NCI-H345 treated with DMSO at 0.1 percent for 48 hours (cell line): ENCODE measurements around the gene SSTR5.
A peak's percentile ranks its signal among the peaks of the same experiment; 100 is the strongest.

ENCODE experiments used
- DNase-seq: peaks from one replicate; lab custom pipeline; 2025; ENCODE audit not compliant: unreplicated experiment; lab: John Stamatoyannopoulos, UW

The SSTR5 gene

DNA sequence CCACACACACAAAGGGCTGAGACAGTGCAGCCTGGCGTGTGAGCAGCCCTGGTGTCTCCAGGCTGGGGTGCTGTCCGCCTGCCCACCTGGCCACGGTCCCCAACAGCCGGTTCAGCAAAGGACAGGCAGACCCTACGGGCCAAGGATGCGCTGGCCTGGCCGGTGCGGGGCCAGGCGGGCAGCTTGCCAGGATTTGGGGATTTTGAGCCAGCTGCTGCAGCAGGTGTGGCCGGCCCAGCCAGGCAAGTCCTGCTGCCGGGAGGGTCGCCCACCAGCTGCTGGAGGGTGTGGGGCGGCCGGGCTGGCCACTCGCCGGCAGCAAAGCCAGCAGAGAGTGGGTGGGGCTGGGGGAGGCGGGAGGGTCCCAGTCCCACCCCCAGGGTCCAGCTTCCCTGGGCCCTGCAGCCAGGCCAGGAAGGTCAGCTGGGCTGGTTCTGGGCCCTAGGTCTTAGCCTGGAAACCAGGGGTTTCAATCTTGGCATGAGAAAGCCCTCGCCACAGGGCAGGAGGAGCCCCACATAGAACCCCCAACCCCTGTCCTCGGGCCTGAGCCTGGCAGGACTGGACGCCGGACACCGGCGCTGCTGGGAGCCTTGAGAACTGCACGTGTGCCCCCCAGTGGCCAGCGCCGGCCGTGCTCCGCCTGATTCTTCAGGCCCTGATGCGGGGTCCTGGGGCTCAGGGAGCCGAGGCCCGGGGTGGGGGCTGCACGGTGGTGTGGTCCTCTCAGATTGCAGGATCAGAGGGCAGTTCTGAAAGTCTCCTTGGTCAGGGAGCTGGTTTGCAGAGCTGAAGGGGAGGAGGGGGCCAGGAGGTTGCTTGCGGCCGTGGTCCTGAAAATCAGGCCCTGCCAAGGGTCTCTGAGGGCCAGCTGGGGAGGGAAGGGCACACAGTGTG, 17.6 kb upstream of the SSTR5 start:
- DNase-seq, result no peak

DNA sequence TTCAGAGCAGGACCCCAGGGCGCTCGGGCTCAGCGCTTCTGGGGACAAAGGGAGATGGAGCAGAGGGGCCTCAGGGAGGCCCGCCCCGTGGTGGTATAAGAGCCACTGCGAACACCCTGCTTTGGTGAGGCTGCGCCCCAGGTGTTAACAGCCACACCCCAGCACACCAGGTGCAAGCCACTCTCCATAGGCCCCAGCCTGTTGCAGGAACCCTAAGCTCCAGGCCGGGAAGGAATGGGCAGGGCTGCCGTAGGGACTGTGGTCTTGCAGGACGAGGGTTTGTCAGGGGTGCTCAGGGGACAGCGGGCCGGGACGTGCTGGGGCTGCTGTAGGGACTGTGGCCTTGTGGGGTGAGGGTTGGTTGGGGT, 17.0 kb upstream of the SSTR5 start:
- no peak for DNase-seq

DNA sequence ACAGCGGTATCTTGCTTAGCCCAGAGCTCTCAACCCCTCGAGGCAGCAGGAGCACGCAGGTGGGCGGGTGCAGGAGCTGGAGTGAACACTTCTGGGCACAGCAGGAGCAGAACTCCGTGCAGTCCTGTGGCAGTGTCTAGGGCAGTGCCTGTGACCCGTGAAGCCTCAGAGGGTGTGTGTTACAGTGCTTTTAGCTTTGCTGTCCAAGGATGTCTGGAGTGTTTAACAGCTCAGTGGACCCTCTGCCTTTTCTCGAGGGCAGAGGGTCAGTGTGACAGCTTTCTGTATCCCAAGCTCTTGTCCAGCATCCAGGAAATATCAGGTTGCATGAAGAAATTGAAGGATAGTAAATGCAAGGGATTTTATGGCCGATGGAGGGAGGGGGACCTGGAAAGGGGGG, 16.4 kb upstream of the SSTR5 start:
- DNase-seq, result no peak

GRCh38 chr16:1057252-1057932, 15.2 kb upstream of the SSTR5 start:
- DNase-seq, result no peak

- DNase-seq, result no peak
Measured at GRCh38 chr16:1058216-1058615, 14.3 kb upstream of the SSTR5 start.

DNA sequence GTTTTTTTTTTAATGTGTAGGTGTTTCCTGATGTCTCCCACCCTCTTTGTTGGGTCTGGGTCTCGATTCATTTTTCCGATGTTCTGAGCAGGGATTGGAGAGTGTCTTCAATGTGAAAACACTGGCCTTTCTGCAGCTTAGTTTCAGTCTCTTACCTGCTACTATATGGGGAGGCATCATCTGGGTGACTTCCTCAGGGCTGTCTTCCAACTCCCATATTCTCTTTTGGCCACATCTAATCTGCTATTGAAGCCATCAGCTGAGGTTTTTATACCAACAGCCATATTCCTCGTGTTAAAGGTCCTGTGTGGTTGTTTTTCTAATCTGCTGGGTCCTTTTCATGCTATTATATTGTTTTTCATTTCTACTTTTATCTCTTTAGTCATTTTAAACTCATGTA, 13.2 kb upstream of the SSTR5 start:
- no peak for DNase-seq

- DNase-seq, result no peak
Measured at GRCh38 chr16:1060416-1061340, 11.9 kb upstream of the SSTR5 start.

DNA sequence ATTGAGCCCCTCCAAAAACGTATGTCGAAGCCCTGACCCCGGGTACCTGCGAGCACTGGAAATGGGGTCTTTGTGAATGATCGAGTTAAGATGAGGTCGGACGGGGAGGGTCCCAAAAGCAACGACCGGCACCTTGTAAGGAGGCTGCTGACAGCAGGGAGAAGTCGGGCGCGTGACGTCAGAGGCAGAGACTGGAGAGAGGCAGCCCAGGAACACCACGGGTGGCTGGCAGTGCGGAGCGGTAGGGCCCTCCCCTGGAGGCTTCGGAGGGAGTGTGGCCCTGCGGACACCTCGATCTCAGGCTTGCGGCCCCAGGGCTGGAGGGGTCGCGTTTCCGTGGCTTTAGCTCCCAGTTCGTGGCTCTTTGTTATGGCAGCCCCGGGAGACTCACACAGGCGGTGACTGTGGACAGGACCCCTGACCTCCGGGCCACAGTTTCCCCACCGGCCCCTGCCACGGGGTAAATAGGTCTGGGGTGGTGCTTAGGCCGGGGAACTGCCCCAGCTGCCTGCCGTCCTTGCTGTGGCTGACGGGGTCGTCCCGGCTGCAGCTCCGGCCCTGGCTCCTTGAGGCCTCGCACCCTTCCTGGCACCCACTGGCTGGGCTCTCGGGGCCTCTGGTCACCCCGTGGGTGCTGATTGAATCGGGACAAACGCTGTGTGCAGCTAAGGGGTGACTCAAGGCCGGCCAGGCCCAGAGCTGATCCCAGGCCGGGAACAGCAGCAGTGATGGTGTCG, 10.6 kb upstream of the SSTR5 start:
- DNase-seq, result no peak

- no peak for DNase-seq
Measured at GRCh38 chr16:1062895-1063294, 9.7 kb upstream of the SSTR5 start.

- DNase-seq, result no peak
Measured at GRCh38 chr16:1063728-1064127, 8.8 kb upstream of the SSTR5 start.

GRCh38 chr16:1065469-1066128, 6.9 kb upstream of the SSTR5 start:
- no peak for DNase-seq

DNA sequence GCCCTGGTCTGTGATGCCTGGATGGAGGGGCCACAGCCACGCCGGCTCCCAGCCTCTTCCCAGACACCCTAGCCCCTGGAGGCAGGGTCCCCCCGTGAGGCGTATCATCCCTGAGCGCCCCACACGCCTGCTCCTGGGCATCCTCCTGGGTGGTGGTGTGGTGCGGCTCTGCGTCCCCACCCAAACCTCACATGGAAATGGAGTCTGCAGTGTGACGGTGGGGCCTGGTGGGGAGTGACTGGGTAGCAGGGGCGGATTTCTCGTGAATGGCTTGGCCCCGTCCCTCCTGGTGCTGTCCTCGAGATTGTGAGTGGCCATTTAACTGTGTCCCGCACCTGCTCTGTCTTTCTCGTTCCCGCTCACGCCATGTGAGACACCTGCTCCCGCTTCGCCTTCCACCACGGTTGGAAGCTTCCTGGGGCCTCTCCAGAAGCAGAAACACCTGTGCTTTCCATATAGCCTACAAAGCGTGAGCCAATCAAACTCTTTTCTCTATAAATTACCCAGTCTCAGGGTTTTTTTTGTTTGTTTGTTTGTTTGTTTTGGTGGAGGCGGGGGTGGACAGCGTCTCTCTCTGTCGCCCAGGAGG, 5.9 kb upstream of the SSTR5 start:
- DNase-seq, result peak; percentile 54

DNA sequence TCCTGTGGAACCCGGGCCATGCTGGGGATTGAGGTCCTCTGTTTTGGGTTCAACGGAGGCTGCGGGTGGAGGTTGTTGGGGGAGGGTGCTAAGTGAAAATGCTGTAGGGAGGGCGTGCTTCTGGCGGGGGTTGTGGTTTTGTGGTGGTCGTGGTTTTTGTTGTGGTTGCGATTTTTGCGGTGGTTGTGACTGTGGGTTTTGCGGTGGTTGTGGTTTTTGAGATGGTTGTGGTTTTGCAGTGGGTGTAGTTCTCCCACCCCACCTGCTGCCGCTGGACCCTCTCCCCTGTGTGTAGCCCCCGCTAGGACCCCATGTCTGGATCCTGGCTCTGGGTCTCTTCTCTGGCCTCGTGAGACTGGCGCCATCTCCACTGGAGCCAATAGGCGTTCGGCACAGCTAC, 4.9 kb upstream of the SSTR5 start:
- no peak for DNase-seq

DNA sequence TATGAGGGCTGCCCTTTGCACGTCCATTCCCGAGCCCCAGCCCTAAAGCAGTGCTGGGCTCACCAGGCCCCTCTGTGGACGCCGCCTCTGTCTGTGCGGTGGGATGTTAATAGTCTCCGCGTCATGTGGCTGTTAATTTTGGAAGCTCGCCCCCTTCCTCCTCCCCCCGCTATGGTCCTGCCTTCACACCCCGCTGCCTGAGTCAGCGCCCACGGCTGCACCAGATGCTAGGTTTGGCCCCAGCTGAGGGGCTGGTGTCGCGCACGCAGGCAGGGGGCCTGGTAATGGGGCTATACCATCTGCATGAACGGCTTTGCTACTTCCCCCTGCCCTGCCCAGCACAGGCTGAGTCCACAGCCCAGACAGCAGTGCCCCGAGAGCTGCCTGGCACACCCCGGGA, 4.1 kb upstream of the SSTR5 start:
- DNase-seq, result no peak

- no peak for DNase-seq
Measured at GRCh38 chr16:1069154-1069553, 3.4 kb upstream of the SSTR5 start.

DNA sequence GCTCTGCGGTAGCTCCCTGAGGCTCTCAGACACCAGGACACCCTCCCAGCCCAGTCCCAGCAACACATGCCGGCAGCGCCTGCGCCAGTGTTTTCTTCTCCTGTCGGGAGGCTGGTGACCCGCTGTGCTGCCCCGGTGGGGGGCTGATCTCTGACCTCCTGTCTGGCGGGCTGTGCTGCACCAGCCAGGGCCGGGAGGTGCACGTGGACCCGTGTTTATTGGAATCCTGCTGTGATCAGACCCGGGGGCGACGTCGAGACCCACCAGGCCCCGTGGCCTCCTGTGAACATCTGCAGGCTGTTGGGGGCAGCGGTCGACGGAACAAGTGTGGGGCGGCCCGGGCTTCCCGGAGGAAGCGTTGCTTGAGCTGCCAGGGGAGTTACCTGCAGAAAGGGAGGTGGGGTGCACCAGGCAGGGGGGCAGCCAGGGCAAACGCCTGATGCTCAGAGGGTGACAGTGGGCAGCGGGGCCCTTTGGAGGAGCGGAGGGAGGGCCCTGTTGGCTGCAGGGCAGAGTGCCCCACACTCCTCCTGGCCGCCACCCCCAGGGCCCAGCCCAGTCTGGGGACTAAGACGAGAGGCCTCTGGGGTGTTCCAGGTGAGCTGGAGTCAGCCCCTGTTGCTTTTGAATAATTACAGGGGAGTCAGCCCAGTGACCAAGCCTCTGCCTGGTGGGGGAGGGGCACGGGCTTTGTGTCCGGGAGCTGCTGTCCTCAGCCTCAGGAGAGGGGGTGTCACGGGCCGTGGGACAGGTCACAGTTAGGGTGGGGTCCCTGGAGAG, 2.3 kb upstream of the SSTR5 start:
- no peak for DNase-seq

DNA sequence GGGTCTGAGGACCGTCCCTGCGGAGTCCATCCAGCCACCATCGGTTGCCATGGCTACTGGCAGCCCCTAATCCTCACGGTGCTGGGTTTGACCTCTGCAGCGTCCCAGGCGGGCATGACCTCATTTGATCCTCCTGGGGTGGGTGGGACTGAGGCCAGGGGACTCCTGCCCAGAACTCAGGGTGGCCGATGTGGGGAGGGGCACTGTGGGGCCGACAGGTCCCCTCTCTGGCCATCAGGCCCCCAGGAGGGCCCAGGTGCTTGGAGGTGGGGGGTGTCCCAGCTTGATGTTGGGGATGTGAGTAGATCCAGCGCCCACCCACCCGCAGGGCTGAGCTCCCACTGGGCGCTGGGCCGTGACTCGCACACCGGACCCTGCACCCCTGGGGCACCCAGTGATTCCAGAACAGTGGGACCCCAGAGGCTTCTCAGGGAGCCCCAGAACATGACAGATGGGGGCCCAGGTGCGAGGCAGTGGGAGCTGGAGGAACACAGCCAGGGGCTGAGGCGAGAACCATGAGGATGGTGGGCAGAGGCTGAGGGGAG, 1.6 kb upstream of the SSTR5 start:
- DNase-seq, result no peak

DNA sequence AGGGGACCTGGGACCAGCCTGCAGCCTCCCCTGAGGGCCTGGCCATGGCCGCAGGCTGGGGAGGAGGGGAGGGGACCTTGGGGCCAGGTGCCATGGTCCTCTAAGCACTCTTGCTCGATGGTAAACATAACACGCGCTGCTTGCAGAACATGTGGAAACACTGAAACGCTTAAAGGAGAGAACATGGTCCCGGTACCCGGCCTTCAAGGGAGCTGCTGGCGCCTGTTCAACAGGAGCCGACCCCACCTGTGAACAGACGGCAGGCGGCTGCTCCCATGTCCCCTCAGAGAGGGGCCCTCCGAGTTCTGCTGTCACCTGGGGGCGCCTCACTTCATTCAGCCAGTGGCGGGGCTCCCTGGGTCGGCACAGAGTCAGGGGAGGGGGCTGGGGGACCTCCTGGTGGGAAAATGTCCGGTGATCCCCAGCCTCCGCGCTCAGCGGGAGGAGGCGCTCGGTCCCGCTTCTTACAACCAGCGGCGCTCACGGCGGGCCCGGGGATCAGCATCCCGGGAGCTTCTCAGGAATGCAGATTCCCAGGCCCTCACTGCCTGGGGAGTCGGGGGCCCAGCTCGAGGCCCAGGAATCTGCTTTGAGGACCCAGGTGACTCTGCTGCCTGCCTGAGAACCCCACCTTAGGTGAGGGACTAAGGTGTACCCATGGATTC, 854 bp upstream of the SSTR5 start:
- no peak for DNase-seq

DNA sequence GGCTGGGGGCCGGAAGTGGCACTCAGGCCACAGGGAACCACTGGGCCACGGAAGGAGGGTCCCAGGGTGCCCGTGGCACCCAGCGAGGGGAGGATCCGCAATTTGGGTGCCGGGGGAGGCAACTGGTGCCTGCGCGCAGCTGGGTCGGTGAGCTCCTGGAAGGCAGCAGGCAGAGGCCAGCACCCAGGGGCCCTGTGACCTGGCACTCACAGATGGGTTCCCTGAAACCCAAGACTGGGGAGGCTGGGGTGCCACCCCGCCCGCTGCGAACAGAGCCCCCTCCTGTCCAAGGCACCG, 663 bp downstream of the SSTR5 start:
- DNase-seq, result no peak
